CD4-positive, alpha-beta T cell (primary cell): Measurements from ENCODE around the gene AQP1. TPM values are rescaled to one million over a fixed set of nuclear protein-coding genes. Genes with fewer than 3 reads are reported as not detected.

ENCODE experiments used
- ATAC-seq: fragments of 200-7000 bp; cut with Tn5 transposase; one replicate; pipeline ENCODE4 v1.10.0; 2022; ENCODE audit warnings: mild to moderate bottlenecking; ENCODE audit not compliant: poor library complexity
- CTCF ChIA-PET: fragments of 350-600 bp; sonication (Branson Sonifier 250); formaldehyde crosslinking; loops from one replicate; lab custom pipeline; 2021; ENCODE audit warnings: antibody characterized with exemption, inconsistent platforms; lab: Charles Lee
- POLR2A ChIA-PET: fragments of 350-600 bp; sonication (Branson Sonifier 250); formaldehyde crosslinking; loops from one replicate; lab custom pipeline; 2021; ENCODE audit warnings: antibody characterized with exemption, inconsistent platforms; lab: Charles Lee
- DNase-seq, 14 experiments: peaks; one replicate each; pipeline ENCODE4 v3.0.0-alpha.2; 2013 to 2020; ENCODE audit warnings: mixed read lengths in 2 of 14
- H3K27ac ChIP-seq, 2 donors: one replicate each; pipeline versions ENCODE4 v1.5.1 to v1.7.0; 2013; ENCODE audit warnings: low read length in 2 of 2, low read depth in 1 of 2, mild to moderate bottlenecking in 1 of 2
- H3K27me3 ChIP-seq, 2 experiments: 1 replicate in 1 of 2; 2 replicates in 1 of 2; pipeline versions ENCODE4 v1.6.1 to v1.7.0; 2013; ENCODE audit warnings: low read length in 2 of 2, control low read depth in 1 of 2, mild to moderate bottlenecking in 1 of 2, moderate library complexity in 1 of 2; ENCODE audit not compliant: insufficient read depth in 2 of 2, control insufficient read depth in 1 of 2
- H3K36me3 ChIP-seq: one replicate; pipeline ENCODE4 v1.6.1; 2013; ENCODE audit warnings: low read length, control low read depth; ENCODE audit not compliant: insufficient read depth
- H3K4me1 ChIP-seq: one replicate; pipeline ENCODE4 v1.6.1; 2013; ENCODE audit warnings: low read length, control low read depth; ENCODE audit not compliant: insufficient read depth
- H3K4me3 ChIP-seq: one replicate; pipeline ENCODE4 v1.5.1; 2013; ENCODE audit warnings: mild to moderate bottlenecking, low read length, moderate library complexity
- H3K9me3 ChIP-seq, 2 experiments: 1 replicate in 1 of 2; 2 replicates in 1 of 2; pipeline versions ENCODE4 v1.6.1 to v1.7.0; 2013; ENCODE audit warnings: low read length in 2 of 2, mild to moderate bottlenecking in 2 of 2, control low read depth in 1 of 2, moderate library complexity in 1 of 2; ENCODE audit not compliant: control insufficient read depth in 1 of 2, insufficient read depth in 1 of 2
- H3K27ac Mint-ChIP-seq: one replicate; pipeline ENCODE4 v1.8.0; 2020; ENCODE audit warnings: mixed read lengths
- H3K27me3 Mint-ChIP-seq: one replicate; pipeline ENCODE4 v1.8.0; 2021; ENCODE audit warnings: mixed read lengths
- H3K36me3 Mint-ChIP-seq: one replicate; pipeline ENCODE4 v1.8.0; 2021; ENCODE audit warnings: low read depth, mixed read lengths
- H3K4me1 Mint-ChIP-seq: one replicate; pipeline ENCODE4 v1.8.0; 2021; ENCODE audit warnings: low read depth, mixed read lengths
- H3K4me3 Mint-ChIP-seq: one replicate; pipeline ENCODE4 v1.8.0; 2020; ENCODE audit warnings: mild to moderate bottlenecking, mixed read lengths
- H3K9me3 Mint-ChIP-seq: one replicate; pipeline ENCODE4 v1.8.0; 2020; ENCODE audit warnings: mixed read lengths
- intact Hi-C, 2 experiments: fragments of 100-400 bp; cut with DNase I in 1 of 2; cut with micrococcal nuclease in 1 of 2; formaldehyde crosslinking; loops; one replicate each; pipeline versions ENCODE4 v1.15.1 to v1.9.0; 2023 to 2025; cut with DNase I, micrococcal nuclease
- polyA plus RNA-seq, 2 donors: library from polyadenylated mRNA; unstranded; fragments of 120-200 nt; gene quantifications; one replicate each; pipeline ENCODE4 v1.2.1, GENCODE V29; 2013
- total RNA-seq, 174 experiments: library from RNA in 2 of 174; stranded (reverse) in 2 of 174; gene quantifications; one replicate each; pipeline ENCODE4 v1.2.3 and lab custom pipeline; 2021 to 2026
- TF ChIP-seq, protein P1 (sequence below): fragments of 200-600 bp; IDR thresholded peaks from one replicate; pipeline ENCODE4 v1.8.0; 2022; ENCODE audit warnings: antibody characterized with exemption, mild to moderate bottlenecking

Gene AQP1
- under 1 TPM; 0.17 to 0.22 TPM for total RNA-seq
- polyA plus RNA-seq (2013, experiment 1 of 2), result 0.18 TPM
- polyA plus RNA-seq (2013, experiment 2 of 2), result 2.7 TPM
- total RNA-seq (lab: John Stamatoyannopoulos, UW), result 0 to 0.84 (median 0.18) reads per million in 172 experiments

DNA sequence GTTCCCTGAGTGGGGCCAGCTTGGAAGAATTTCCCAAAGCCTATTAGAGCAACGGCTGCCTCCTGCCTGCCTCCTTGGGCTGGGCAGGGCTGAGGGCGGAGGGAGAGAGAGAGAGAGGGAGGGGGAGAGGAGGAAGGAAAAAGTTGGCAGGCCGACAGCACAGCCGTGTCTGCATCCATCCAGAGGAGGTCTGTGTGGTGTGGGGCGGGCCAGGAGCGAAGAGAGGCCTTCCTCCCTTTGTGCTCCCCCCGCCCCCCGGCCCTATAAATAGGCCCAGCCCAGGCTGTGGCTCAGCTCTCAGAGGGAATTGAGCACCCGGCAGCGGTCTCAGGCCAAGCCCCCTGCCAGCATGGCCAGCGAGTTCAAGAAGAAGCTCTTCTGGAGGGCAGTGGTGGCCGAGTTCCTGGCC lies at the start of gene AQP1:
Gene AQP1, plus strand, starts transcription at position 293 of the 409 bp plus-strand sequence. Its CDS starts 57 bp downstream, at position 350.
- Histone ChIP-seq H3K4me1 (no peaks in the 10 kb centered on the region), H3K27me3 (no peaks in the 10 kb centered on the region), H3K27ac (no peak within 1 kb of the TSS), H3K36me3 (no peaks in the 10 kb centered on the region), H3K4me3 (no peak within 1 kb of the TSS), H3K9me3 (no peaks in the 10 kb centered on the region)
- Mint-ChIP-seq H3K27ac (no peak within 1 kb of the TSS), H3K36me3 (no peaks in the 10 kb centered on the region), H3K4me1 (no peaks in the 10 kb centered on the region), H3K4me3 (no peak within 1 kb of the TSS), H3K27me3 (no peaks in the 10 kb centered on the region), H3K9me3 (no peaks in the 10 kb centered on the region)
- intact Hi-C loops, result no loop called here
- ChIA-PET CTCF (no interaction called here), POLR2A (no interaction called here)
- ATAC-seq, result no peak
- TF ChIP-seq, protein P1, sequence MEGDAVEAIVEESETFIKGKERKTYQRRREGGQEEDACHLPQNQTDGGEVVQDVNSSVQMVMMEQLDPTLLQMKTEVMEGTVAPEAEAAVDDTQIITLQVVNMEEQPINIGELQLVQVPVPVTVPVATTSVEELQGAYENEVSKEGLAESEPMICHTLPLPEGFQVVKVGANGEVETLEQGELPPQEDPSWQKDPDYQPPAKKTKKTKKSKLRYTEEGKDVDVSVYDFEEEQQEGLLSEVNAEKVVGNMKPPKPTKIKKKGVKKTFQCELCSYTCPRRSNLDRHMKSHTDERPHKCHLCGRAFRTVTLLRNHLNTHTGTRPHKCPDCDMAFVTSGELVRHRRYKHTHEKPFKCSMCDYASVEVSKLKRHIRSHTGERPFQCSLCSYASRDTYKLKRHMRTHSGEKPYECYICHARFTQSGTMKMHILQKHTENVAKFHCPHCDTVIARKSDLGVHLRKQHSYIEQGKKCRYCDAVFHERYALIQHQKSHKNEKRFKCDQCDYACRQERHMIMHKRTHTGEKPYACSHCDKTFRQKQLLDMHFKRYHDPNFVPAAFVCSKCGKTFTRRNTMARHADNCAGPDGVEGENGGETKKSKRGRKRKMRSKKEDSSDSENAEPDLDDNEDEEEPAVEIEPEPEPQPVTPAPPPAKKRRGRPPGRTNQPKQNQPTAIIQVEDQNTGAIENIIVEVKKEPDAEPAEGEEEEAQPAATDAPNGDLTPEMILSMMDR, result no peak
- no peak for DNase-seq

DNA sequence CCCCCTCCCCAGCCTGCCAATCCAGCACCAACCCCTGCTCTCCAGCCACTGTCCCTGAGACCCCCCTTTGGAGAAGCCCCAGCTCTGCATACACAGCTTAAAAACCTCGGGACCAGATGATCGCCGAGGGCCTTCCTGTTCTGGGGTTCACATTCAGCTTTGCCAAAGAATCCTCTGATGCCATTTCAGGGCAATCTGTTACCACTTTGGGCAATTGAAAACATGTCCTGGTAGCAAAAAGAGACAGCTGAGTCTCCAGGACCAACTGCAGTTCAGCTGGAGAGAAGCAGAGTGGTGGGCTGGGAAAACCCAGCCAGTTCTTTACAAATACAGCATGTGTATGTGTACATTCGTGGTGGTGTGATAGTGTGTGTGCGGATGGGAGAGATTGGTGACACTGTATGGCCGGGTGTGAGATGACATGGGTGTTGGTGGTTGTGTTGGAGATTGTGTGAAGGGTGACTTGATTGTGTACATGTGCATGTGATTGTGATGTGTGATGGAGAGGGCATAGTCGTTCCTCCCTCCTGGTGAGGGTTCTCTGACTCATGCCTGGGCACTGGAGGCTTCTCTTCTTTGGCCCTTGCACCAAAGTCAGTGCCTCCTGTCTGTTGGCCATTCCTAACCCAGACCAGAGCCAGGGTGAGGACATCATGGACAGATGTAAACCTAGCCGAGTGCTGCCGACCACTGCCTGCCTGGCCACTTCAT lies 48.5 kb upstream of the AQP1 start:
- H3K27me3 Mint-ChIP-seq, result no peaks in the 10 kb centered on the region
- intact Hi-C loops, result no loop called here
- no peaks in the 10 kb centered on the region for H3K4me1 ChIP-seq
- no peaks in the 10 kb centered on the region for H3K9me3 Mint-ChIP-seq
- no peak for DNase-seq
- no peak overlapping the region for H3K4me3 Mint-ChIP-seq
- H3K4me3 ChIP-seq, result no peak overlapping the region
- no peaks in the 10 kb centered on the region for H3K36me3 Mint-ChIP-seq
- ChIA-PET POLR2A (no interaction called here), CTCF (no interaction called here)
- H3K4me1 Mint-ChIP-seq, result no peaks in the 10 kb centered on the region
- no peaks in the 10 kb centered on the region for H3K36me3 ChIP-seq
- TF ChIP-seq, protein P1, result no peak
- no peaks in the 10 kb centered on the region for H3K9me3 ChIP-seq
- no peaks in the 10 kb centered on the region for H3K27me3 ChIP-seq
- no peak overlapping the region for H3K27ac Mint-ChIP-seq
- H3K27ac ChIP-seq, result no peak overlapping the region
- no peak for ATAC-seq

DNA sequence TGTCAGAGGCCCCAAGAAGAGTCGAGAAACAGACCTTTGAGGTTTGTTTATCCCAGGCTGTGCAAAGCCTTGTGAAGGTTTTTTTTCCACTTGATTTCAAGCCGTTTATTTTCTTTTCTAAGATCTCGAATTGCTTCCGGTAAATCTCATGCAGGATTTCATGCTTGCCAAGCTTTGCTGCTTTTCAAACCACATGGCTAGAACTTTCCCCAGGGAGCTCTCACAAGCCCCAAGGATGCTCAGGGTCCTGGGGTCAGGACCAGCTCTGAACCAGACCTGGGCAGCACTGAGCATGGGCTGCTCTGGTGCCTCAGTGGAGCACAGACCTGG lies 48.0 kb upstream of the AQP1 start:
- Histone ChIP-seq H3K36me3 (no peaks in the 10 kb centered on the region), H3K4me3 (no peak overlapping the region), H3K27me3 (no peaks in the 10 kb centered on the region), H3K27ac (no peak overlapping the region), H3K9me3 (no peaks in the 10 kb centered on the region), H3K4me1 (no peaks in the 10 kb centered on the region)
- intact Hi-C loops, result no loop called here
- Mint-ChIP-seq H3K27ac (no peak overlapping the region), H3K4me3 (no peak overlapping the region), H3K9me3 (no peaks in the 10 kb centered on the region), H3K27me3 (no peaks in the 10 kb centered on the region), H3K4me1 (no peaks in the 10 kb centered on the region), H3K36me3 (no peaks in the 10 kb centered on the region)
- ChIA-PET CTCF (no interaction called here), POLR2A (no interaction called here)
- TF ChIP-seq, protein P1, result no peak
- DNase-seq, result no peak
- no peak for ATAC-seq
